ENCODE data around the gene TMEM109.

DNA sequence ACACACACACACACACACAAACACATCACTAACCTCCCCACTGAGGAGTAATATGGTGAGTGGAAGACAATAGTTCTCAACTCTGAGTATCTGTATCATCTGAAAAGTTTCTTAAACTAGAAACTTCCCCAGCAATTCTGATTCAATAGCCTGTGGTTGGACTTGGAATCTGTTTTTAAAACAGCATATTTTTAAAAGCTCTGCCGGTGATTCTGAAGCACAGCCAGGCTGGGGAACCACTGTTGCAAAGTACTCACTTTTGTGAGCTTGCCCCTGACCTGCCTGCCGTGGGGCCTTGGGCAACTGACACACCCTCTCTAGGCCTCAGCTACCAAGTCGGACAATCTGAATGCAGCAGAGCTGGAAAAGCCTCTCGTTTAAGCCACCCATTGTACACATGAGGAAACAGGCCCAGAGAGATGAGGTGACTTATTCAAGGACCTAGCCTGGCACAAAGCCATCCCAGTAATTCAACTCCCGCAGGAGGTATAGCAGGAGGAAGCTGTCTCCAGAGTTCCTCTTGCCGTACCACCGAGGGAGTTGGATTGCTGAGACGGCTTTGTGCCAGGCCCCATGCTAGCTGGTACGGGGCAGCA lies 29.1 kb downstream of the TMEM109 start:
- TF ChIP-seq, protein P1, sequence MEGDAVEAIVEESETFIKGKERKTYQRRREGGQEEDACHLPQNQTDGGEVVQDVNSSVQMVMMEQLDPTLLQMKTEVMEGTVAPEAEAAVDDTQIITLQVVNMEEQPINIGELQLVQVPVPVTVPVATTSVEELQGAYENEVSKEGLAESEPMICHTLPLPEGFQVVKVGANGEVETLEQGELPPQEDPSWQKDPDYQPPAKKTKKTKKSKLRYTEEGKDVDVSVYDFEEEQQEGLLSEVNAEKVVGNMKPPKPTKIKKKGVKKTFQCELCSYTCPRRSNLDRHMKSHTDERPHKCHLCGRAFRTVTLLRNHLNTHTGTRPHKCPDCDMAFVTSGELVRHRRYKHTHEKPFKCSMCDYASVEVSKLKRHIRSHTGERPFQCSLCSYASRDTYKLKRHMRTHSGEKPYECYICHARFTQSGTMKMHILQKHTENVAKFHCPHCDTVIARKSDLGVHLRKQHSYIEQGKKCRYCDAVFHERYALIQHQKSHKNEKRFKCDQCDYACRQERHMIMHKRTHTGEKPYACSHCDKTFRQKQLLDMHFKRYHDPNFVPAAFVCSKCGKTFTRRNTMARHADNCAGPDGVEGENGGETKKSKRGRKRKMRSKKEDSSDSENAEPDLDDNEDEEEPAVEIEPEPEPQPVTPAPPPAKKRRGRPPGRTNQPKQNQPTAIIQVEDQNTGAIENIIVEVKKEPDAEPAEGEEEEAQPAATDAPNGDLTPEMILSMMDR (IDR thresholded peaks at IDR 0.05), result no peak
- TF ChIP-seq EP300 (IDR thresholded peaks at IDR 0.05), result no peak
